GM19372 (cell line): ENCODE results near the gene ZNF492.

ENCODE experiments used
- ATAC-seq: cut with Tn5 transposase; IDR thresholded peaks from one replicate; pipeline ENCODE4 v1.9.1; 2021; ENCODE audit warnings: mild to moderate bottlenecking, low read depth, moderate library complexity; ENCODE audit not compliant: unreplicated experiment

ZNF492 gene

DNA sequence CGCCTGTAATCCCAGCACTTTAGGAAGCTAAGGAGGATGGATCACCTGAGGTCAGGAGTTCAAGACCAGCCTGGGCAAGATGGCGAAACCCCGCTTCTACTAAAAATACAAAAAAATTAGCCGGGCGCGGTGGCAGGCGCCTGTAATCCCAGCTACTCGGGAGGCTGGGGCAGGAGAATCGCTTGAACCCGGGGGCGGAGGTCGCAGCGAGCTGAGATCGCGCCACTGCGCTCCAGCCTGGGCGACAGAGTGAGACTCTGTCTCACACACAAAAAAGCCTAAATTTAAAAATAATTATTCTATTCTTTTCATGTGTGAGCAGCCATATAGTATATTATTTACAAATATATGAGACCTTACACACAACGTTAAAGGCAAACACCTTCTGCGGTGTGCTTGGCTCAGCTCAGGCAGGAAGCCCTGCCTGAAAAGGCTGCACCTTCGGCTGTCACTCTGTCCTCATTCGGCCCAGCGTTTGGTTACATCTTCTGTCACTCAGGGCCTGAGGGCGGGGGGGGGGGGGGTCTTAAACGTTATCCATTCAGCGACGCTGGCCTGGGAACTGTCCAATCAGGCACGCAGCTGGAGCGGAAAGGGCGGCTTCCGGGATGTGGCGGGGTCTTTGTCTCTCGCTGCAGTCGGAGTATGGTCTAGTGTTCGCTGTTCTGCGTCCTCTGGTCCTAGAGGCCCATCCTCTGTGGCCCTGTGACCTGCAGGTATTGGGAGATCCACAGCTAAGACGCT is at the start of gene ZNF492:
Gene ZNF492 (plus strand): TSS at position 619 of the 744 bp plus-strand sequence. CDS start 19,076 bp downstream, outside the sequence.
- peak; percentile 80 for ATAC-seq

GRCh38 chr19:22595422-22595821 is 38.7 kb upstream of the ZNF492 start:
- ATAC-seq: no peak

DNA sequence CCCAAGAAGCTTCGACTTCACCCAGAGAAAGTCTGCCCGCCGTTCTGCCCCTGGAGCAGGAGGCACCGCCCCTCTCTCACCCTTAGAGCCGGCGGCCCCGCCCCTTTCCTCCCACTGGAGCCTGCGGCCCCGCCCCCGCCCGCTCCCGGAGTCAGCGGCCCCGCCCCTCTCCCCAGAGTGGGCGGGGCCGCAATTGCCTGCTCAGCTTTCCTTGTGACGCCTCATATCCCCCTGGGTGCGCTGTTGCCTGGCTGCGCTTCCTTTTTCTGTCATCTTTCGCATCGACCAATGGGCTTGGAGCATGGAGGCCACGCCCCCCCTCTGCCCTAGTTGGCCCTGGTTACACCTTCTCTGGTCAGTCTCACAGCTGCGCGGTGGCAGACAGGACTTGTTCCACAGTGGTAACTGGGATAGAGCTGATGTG is 38.2 kb upstream of the ZNF492 start:
- no peak for ATAC-seq

GRCh38 chr19:22600690-22601648 is 33.2 kb upstream of the ZNF492 start:
- ATAC-seq: no peak

DNA sequence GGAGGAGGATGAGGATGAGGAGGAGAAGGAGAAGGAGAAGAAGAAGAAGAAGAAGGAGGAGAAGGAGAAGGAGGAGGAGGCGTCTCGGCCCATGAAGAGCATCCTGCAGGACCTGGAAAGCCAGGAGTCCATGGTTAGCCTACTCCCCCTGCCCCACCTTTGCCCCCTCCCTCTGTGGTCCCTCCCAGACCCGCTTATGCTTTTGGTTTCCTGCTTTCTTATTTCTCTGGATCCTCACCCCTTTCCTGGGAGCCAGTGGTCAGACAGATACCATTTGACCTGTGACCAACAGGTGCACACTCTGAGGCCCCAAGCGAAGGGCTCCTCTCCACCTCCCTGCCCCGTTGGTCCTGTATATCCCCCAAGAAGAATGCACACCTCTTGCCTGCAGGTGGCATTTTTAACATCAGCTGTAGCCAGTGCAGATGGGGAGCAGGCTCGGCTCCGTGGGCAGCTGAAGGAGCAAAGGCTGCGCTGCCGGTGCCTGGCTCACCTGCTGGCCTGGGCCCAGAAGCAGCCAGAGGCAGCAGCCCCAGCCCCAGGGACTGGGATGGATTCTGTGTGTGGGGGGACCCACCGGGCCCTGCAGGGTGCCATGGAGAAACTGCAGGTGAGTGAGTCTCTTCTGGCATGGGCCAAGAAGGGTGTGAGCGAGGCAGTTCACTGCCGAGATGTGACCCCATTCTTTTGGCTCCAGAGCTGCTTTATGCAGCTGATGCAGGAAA is 32.1 kb upstream of the ZNF492 start:
- no peak for ATAC-seq

GRCh38 chr19:22602631-22603272 is 31.4 kb upstream of the ZNF492 start:
- ATAC-seq: no peak

GRCh38 chr19:22603518-22604440 is 30.3 kb upstream of the ZNF492 start:
- no peak for ATAC-seq

DNA sequence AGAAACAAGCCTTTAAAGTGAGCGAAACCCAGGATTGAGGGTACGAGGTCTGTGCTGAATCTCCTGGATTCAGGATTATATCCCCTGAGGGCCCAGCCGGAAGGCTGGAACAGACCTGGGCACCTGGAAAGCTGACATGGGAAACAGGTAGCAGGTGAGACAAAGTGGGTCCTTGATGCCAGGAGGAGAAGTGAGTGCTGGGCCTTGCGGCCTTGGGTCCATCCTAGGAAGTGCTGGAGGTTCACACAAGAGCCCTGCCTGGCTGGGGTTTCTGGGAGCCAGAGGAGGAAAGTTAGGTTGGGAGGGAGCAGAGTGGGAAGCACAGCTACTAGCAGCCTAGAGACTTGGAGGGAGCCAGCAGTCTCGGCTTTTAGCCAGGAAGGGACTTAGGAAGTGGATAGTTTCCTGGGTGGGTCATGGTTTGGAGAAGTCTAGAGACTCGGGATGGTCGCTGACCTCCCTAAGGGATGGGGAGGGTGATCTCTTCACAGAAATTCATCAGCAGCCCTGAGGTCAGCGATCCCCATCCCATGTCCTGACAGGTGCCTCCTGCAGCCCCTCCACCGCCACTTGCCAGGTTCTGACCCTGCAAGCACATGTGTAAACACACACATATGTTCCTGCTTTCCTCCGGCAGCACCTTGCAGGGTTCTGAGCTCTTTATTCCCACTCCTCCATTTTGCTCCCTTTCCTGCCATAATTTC is 29.4 kb upstream of the ZNF492 start:
- ATAC-seq: no peak

DNA sequence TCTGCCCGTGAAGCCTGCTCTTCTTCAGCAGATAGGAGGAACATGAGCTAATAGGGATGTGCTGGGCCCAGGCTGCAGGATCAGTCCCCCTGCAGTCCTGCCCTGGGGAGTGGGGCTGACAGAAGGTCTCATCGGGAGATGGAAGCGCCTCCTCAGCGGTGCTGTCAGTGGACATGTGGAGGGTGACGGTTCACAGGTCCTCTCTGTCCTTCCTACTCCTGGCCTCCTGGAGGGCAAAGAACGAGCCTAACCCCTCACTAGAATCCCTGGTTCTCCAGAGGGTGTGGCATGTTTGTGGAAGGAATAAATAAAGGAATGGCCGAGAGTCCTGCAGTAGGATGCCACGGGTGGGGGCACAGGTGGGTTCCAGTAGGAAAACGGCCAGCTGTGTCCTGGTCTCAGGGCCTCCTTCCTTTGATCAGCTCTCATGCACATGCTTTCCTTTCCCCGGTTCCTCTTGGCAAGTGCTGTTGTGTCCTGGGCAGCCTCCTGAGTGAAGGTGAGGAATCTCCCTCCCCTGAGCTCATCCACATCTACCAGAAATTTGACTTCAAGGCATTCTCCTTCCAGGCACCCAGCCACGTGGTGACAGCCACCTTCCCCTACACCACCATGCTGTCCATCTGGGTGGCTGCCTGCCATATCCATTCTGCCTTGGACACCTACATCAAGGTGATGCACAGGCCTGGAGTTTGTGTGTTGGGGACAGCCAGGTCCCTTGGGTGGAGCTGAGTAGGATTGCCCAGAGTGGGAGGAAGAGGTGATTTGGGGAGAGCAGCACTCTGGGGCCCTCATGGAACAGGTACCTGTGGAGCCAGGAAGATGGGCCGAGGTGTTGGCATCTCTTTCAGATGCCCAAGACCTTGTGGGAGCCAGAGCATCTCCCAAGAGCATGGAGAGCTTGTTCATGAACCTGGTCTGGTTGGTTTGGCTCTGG is 28.6 kb upstream of the ZNF492 start:
- ATAC-seq: no peak

- no peak for ATAC-seq
Measured at GRCh38 chr19:22606212-22606553, 27.9 kb upstream of the ZNF492 start.

DNA sequence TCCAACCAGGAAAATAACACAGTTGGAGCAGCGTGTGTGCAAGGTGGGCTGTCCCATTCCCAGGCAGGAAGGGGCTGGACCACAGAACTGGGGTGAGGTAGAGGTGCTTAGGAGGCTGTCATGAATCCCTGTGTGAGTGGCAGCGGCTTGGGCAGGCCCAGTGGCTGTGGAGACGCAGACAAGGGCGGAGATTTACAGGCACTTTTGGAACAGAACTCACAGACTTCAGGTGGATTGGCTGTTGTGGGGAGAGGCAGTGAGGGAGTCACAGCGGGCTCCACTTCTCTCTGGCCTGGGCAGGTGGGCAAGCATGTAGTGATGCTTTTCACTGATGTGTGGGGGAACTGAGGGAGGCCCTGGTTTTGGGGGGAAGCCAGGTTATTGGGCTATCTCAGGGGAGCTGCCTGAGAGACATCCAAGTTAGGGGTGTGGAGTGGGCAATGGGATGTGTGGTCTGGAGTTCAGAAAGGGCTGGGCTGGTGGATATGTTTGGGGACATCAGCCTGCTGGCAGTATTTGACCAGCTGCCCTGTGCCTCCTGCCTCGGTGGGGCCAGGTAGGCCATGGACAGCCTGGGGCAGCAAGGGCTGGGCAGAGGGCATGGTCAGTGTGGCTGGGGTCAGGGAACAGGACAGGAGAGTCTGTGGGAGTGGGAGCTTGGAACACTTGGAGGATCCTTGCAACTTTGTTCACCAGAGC is 27.0 kb upstream of the ZNF492 start:
- no peak for ATAC-seq

DNA sequence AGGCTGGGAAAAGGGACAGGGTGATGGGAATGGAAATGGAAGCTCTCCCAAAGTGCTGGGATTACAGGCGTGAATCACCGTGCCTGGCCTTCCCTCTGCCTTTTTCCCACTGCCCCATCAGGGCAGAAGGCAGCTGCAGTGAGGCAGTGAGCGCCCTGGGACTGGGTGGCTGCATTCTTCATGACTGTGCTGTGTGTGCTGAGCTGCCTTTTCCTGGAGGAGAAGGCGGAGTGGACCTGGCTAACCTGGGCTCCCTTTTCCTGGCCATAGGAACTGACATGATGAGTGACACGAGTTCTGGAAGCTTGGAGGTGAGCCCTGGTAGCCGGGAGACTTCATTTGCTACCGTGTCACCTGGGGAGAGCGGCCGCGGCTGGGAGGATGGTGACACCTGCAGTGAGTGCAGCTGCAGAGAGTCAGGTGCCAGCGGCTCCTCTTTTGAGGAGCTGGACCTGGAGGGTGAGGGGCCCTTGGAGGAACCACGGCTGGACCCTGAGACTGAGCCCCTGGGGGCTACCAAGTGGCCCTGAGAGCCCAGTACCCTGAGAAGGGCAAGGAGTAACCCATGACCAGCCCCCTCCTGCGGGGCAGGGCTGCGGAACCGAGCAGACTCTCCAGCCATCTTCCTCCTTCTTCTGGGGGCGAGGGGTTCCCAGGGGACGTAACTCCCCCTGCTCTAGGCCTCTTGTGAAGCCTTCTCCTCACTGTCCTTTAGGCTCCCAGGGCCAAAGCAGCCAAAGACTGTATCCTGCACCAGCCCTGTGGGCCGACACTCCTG is 26.3 kb upstream of the ZNF492 start:
- no peak for ATAC-seq

DNA sequence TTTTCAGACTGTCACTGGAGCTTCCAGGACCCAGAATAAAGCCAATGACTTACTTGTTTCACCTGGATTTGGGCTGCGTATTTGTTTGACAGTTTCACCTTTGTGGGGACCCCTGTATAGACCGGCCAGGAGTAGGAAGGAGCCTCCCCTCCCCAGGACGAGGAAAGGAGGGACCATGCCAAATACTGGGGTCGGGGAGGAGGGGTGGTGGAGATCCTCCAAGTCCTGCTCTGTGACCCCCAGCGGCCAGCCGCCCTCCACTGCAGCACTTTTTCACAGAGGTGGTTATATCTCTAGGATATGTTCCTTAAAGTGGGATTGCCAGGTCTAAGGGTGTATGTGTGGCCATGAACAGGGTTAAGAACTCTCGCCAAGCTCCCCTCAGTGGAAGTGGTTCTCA is 25.7 kb upstream of the ZNF492 start:
- ATAC-seq: no peak

DNA sequence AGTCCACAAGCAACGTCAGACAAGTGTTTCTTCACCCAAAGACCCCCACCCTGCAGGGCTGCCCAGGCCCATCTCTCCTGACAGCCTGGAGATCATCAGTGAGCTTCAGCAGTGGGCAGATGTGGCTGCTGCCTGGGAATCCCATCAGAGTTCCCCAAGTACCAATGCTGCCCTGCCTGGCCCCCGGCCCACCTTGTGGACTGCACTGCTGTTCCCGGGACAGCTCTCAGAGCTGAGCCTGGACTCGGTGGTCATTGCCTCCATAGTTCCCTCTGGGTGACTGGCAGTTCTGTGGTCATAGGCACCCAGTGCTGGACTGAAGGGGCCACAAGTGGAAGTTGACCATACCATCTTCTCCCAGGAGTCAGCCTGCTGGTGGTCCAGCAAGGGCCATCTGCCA is 24.5 kb upstream of the ZNF492 start:
- ATAC-seq: no peak

DNA sequence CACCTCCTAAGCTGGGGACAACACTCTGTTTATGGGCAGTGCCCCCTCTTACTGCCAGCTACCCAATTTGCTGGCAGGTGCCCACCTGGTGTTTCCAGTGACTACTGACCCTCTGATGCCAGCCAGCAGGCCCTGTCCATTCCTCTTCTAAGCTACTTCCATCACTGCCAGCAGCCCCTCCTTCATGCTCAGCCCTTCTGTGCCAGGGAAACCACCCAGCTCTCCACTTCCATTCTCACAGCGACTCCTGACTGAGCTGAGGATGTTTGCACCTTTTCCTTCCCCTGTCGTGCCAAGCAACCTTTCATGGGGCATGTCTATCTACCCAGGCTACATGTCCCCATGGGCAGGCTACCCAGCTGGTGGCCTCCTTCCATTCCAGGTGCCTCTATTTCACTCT is 24.0 kb upstream of the ZNF492 start:
- no peak for ATAC-seq

DNA sequence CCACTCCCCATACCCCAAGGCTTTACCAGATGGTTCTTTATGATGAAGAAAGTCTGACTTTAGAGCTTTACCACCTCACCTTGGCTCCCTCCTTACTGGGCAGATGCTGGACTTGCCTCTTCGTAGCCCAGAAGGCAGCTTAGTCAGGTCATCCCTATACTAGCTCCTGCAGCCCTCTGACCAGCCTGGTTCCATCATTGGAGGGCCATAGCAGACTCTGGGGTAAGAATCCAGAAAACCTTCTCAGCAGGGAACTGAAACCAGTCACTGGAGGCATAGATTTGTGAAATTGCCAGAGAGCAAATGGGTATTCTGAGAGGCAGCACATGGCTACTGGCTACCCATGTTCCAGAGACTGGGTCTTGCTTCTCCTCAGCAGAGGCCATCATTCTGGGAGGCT is 21.8 kb upstream of the ZNF492 start:
- no peak for ATAC-seq
